HCT116 (cell line): ENCODE results near the gene AS3MT.

Experiments used
- CTCF ChIP-seq, 3 experiments: fragments of 200-600 bp in 1 of 3; sonication (generic) in 1 of 3; IDR thresholded peaks in 2 of 3; conservative IDR thresholded peaks in 1 of 3; 2 replicates each; pipeline ENCODE4 v1.5.1; 2012 to 2017; ENCODE audit warnings: low read depth in 2 of 3, low read length in 2 of 3, antibody characterized with exemption in 1 of 3, borderline replicate concordance in 1 of 3, control low read depth in 1 of 3, mild to moderate bottlenecking in 1 of 3, mixed read lengths in 1 of 3, mixed run types in 1 of 3, moderate library complexity in 1 of 3; ENCODE audit not compliant: insufficient read depth in 1 of 3
- EZH2 ChIP-seq: fragments of 200-600 bp; sonication (generic); IDR thresholded peaks from 2 replicates; pipeline ENCODE4 v1.6.1; 2017; ENCODE audit warnings: antibody characterized with exemption, mixed run types
- EZH2phosphoT487 ChIP-seq: fragments of 200-600 bp; IDR thresholded peaks from 2 replicates; pipeline ENCODE4 v1.6.1; 2018; ENCODE audit warnings: antibody characterized with exemption, borderline replicate concordance
- MAX ChIP-seq: IDR thresholded peaks from 2 replicates; pipeline ENCODE4 v1.6.1; 2012
- POLR2AphosphoS5 ChIP-seq: IDR thresholded peaks from 2 replicates; pipeline ENCODE4 v1.6.1; 2011; ENCODE audit warnings: mild to moderate bottlenecking, low read depth, low read length, moderate library complexity
- REST ChIP-seq: IDR thresholded peaks from 2 replicates; pipeline ENCODE4 v1.6.1; 2012; ENCODE audit warnings: low read depth
- SIN3A ChIP-seq: IDR thresholded peaks from 2 replicates; pipeline ENCODE4 v1.6.1; 2012; ENCODE audit warnings: low read depth
- YY1 ChIP-seq: IDR thresholded peaks from 2 replicates; pipeline ENCODE4 v1.6.1; 2011; ENCODE audit warnings: low read length, low read depth, moderate library complexity, mild to moderate bottlenecking; ENCODE audit not compliant: insufficient replicate concordance; ENCODE audit errors: extremely low read depth
- ZBTB33 ChIP-seq: IDR thresholded peaks from 2 replicates; pipeline ENCODE4 v1.6.1; 2011; ENCODE audit warnings: mild to moderate bottlenecking, low read length, moderate library complexity; ENCODE audit not compliant: insufficient replicate concordance; ENCODE audit errors: extremely low read depth
- ZFX ChIP-seq: fragments of 450-650 bp; IDR thresholded peaks from 2 replicates; pipeline ENCODE4 v1.6.1; 2017

GRCh38 chr10:102837230-102837721 lies 32.0 kb upstream of the AS3MT start, which contains the start of gene CYP17A1:
- no peak for TF ChIP-seq CTCF (IDR thresholded peaks at IDR 0.05 in 2 of 3, conservative IDR thresholded peaks at IDR 0.05 in 1 of 3; ENCODE audit: borderline replicate concordance in 1 of 3, insufficient read depth in 1 of 3, low read depth in 2 of 3, low read length in 2 of 3)
- TF ChIP-seq SIN3A: no peak
- TF ChIP-seq EZH2phosphoT487: no peak
- no peak for TF ChIP-seq REST
- TF ChIP-seq POLR2AphosphoS5: no peak
- TF ChIP-seq EZH2: no peak
- no peak for TF ChIP-seq ZFX
- no peak for TF ChIP-seq MAX
- TF ChIP-seq YY1: no peak
- no peak for TF ChIP-seq ZBTB33
